ENCODE measurements around the gene KRT27. TPM values are rescaled to one million over a fixed set of nuclear protein-coding genes. Genes with fewer than 3 reads are reported as not detected.

KRT27 gene
- total and polyA plus RNA-seq, 11 donors = not detected

DNA sequence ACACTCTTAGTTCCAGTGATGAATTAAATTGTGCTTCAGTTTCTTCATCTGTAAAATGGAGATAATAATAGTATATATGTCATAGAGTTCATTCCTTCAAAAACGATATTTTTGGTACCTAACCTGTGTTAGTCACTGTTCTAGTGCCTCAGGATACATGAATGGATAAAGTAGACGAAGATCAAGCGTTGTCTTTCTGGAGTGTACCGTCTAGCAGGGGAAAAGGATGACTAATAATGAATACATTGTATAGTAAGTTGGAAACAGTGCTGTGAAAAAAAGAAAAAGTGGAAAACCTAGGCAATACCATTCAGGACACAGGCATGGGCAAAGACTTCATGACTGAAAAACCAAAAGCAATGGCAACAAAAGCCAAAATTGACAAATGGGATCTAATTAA lies 31.5 kb upstream of the KRT27 start:
- no peak for DNase-seq
- TF ChIP-seq, protein P1, sequence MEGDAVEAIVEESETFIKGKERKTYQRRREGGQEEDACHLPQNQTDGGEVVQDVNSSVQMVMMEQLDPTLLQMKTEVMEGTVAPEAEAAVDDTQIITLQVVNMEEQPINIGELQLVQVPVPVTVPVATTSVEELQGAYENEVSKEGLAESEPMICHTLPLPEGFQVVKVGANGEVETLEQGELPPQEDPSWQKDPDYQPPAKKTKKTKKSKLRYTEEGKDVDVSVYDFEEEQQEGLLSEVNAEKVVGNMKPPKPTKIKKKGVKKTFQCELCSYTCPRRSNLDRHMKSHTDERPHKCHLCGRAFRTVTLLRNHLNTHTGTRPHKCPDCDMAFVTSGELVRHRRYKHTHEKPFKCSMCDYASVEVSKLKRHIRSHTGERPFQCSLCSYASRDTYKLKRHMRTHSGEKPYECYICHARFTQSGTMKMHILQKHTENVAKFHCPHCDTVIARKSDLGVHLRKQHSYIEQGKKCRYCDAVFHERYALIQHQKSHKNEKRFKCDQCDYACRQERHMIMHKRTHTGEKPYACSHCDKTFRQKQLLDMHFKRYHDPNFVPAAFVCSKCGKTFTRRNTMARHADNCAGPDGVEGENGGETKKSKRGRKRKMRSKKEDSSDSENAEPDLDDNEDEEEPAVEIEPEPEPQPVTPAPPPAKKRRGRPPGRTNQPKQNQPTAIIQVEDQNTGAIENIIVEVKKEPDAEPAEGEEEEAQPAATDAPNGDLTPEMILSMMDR (IDR thresholded peaks at IDR 0.05) = no peak
- TF ChIP-seq POLR2A (IDR thresholded peaks at IDR 0.05) = no peak
- Histone ChIP-seq H3K27me3 (peaks cover 0 to 23% (median 0%) of the 10 kb centered on the region in 9 donors), H3K9me3 (no peaks in the 10 kb centered on the region), H3K4me1 (peaks cover 0 to 34% (median 18%) of the 10 kb centered on the region in 12 donors), H3K27ac (no peak overlapping the region), H3K4me3 (no peak overlapping the region), H3K36me3 (peaks cover 0 to 17% (median 9%) of the 10 kb centered on the region in 9 donors)
- WGBS, 4 donors = 73 to 78% (median 75%) methylated on average over 4 of the region's 4 CpGs
- intact Hi-C loops (cut with DNase I) = loop anchor here in 1 of 10 donors (10.0 kb wide), 1 partner anchor 91 kb away; no protein-coding TSS in a partner anchor
- ATAC-seq = no peak

DNA sequence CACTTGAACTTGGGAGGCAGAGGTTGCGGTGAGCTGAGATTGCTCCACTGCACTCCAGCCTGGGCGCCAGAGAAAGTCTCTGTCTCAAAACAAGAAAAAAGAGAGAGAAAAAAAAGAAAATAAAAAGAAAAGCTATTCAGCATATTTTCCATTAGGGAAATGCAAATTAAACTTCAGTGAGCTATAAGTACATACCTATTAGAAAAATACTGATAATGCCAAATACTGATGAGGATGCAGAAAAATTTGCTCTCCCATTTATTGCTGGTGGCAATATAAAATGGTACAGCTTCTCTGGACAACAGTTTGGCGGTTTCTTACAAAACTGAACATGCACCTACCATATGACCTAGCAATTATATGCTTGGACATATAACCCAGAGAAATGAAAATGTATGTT lies 30.3 kb upstream of the KRT27 start:
- 86 to 93% (median 91%) methylated on average over 3 of the region's 3 CpGs for WGBS, 4 donors
- no peak for TF ChIP-seq POLR2A (IDR thresholded peaks at IDR 0.05)
- TF ChIP-seq, protein P1 (IDR thresholded peaks at IDR 0.05) = no peak
- intact Hi-C loops (cut with DNase I) = loop anchor here in 1 of 10 donors (10.0 kb wide), 1 partner anchor 92 kb away; no protein-coding TSS in a partner anchor
- H3K4me1 ChIP-seq = peaks cover 0 to 29% (median 17%) of the 10 kb centered on the region in 12 donors
- ATAC-seq (no peak), DNase-seq (no peak)
- peaks cover 0 to 15% (median 9%) of the 10 kb centered on the region in 9 donors for H3K36me3 ChIP-seq
- H3K4me3 ChIP-seq = no peak overlapping the region
- no peaks in the 10 kb centered on the region for H3K9me3 ChIP-seq
- no peak overlapping the region for H3K27ac ChIP-seq
- peaks cover 0 to 29% (median 0%) of the 10 kb centered on the region in 9 donors for H3K27me3 ChIP-seq

DNA sequence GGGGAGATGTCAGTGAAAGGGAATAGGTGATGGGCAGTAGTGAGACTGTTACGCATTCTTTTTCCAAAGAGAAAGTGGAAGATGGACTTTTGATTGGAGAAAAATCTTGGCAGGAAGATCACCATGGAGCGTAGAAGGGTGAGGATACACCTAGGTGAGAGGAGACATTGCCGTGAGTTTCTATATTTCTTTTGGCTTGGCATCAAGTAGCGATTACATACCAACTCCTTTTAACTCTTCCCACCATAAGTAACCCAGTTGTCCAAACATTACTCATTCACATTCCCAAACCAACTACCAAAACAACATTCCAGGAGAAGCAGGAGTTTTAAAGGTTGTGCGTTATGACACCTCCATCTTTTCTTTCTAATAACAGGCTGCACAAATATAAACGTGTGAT lies 28.1 kb upstream of the KRT27 start:
- ATAC-seq = no peak
- H3K27me3 ChIP-seq = peaks cover 0 to 40% (median 0%) of the 10 kb centered on the region in 9 donors

DNA sequence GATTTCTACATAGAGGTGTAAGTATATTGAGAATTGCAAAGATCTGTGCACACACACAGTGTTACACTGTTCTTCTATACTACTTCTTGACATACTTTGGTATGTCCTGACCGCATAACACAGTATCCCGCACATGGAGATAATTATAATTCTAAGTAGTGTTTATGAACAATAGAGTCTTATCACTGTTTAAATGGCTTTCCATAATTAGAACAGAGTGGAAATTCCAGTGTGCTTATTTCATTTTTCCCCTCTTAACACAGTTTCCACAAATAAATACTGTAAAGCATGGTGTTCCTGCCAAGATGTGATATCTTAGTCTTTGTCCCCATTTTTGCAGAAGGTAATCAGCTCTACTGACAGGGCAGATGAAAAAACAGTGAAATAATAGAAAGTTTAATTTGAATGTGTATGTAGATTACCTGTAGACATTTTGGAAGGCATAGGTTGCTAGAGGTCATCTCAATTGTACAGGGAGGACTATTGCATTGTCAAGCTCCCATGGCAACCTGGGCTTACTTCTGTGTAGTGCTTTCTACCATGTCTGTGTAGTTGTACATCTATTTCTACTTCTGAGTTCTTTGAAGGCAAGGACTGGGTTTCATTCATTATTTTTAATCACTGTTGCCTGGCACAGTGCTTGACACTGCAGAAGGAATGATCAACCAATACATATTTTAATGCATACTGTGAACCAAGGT lies 27.5 kb upstream of the KRT27 start:
- ATAC-seq (peak; percentile 36 to 84 (median 76)), DNase-seq (no peak)
- Histone ChIP-seq H3K9me3 (no peaks in the 10 kb centered on the region), H3K27me3 (peaks cover 0 to 43% (median 0%) of the 10 kb centered on the region in 9 donors), H3K4me3 (no peak overlapping the region), H3K4me1 (peaks cover 0 to 25% (median 16%) of the 10 kb centered on the region in 12 donors), H3K27ac (peak overlapping the region in 9 of 12 donors; percentile 4 to 56 (median 25)), H3K36me3 (no peaks in the 10 kb centered on the region)
- intact Hi-C loops (cut with DNase I) = loop anchor here in 7 of 10 donors (2.0 to 10.0 kb wide), 8 partner anchors 45 to 857 kb away; no protein-coding TSS in a partner anchor
- 5 to 20% (median 11%) methylated on average over 2 of the region's 2 CpGs for WGBS, 4 donors
- TF ChIP-seq POLR2A (IDR thresholded peaks at IDR 0.05) = no peak
- TF ChIP-seq, protein P1 (IDR thresholded peaks at IDR 0.05) = no peak

More for the DNA sequence above, 28.1 kb upstream of the KRT27 start:
- TF ChIP-seq, protein P1 (IDR thresholded peaks at IDR 0.05) = no peak
- no peak for TF ChIP-seq POLR2A (IDR thresholded peaks at IDR 0.05)
- peaks cover 0 to 25% (median 16%) of the 10 kb centered on the region in 12 donors for H3K4me1 ChIP-seq
- intact Hi-C loops (cut with DNase I) = loop anchor here in 1 of 10 donors (10.0 kb wide), 1 partner anchor 94 kb away; no protein-coding TSS in a partner anchor
- peak overlapping the region in 6 of 12 donors; percentile 4 to 56 (median 30) for H3K27ac ChIP-seq
- no peak overlapping the region for H3K4me3 ChIP-seq
- WGBS, 4 donors = 51 to 74% (median 66%) methylated on average over 6 of the region's 6 CpGs
- DNase-seq = no peak
- H3K36me3 ChIP-seq = no peaks in the 10 kb centered on the region
- H3K9me3 ChIP-seq = no peaks in the 10 kb centered on the region
